H1 (cell line): Measurements from ENCODE around the gene PRR3. TPM values are rescaled to one million over a fixed set of nuclear protein-coding genes. Genes with fewer than 3 reads are reported as not detected.

Experiments
- CHD7 ChIP-seq: fragments of 300-600 bp; sonication (generic); IDR thresholded peaks from 2 replicates; pipeline ENCODE4 v1.7.1; 2012; ENCODE audit warnings: low read length, moderate library complexity, mild to moderate bottlenecking, inconsistent platforms; ENCODE audit not compliant: insufficient replicate concordance
- CTCF ChIP-seq, 3 experiments: IDR thresholded peaks; 1 replicate in 2 of 3; 2 replicates in 1 of 3; pipeline versions ENCODE4 v1.5.1 to v1.6.1; 2011; ENCODE audit warnings: low read length in 3 of 3, mild to moderate bottlenecking in 3 of 3, inconsistent platforms in 2 of 3, low read depth in 1 of 3, moderate library complexity in 1 of 3; ENCODE audit not compliant: insufficient read depth in 1 of 3; ENCODE audit errors: control extremely low read depth in 1 of 3
- E2F6 ChIP-seq: IDR thresholded peaks from 2 replicates; pipeline ENCODE4 v1.6.1; 2012; ENCODE audit warnings: inconsistent platforms
- POLR2AphosphoS5 ChIP-seq: IDR thresholded peaks from 2 replicates; pipeline ENCODE4 v1.6.1; 2011; ENCODE audit warnings: low read depth, low read length
- SAP30 ChIP-seq: fragments of 300-600 bp; sonication (generic); IDR thresholded peaks from 2 replicates; pipeline ENCODE4 v1.7.1; 2012; ENCODE audit warnings: low read length, moderate library complexity, mild to moderate bottlenecking, inconsistent platforms; ENCODE audit not compliant: insufficient read depth, insufficient replicate concordance
- TEAD4 ChIP-seq: IDR thresholded peaks from 2 replicates; pipeline ENCODE4 v1.6.1; 2012; ENCODE audit warnings: low read depth, low read length, inconsistent platforms, mixed read lengths
- polyA plus RNA-seq, 7 experiments: library from polyadenylated mRNA; depleted of rRNA in 3 of 7; stranded (reverse) in 5 of 7; unstranded in 2 of 7; fragments of >200 nt in 5 of 7; fragments of 200-250 nt in 2 of 7; gene quantifications; 1 replicate in 5 of 7; 2 replicates in 1 of 7; 4 replicates in 1 of 7; pipeline versions ENCODE4 v1.2.1 to v1.2.3, GENCODE V29; 2011 to 2013; ENCODE audit warnings: missing spikeins in 2 of 7, mixed read lengths in 2 of 7
- total RNA-seq: library from RNA; stranded (reverse); fragmentation: NEBNext Ultra II Directional; extraction: Animal tissue kit (Norgen Biotek cat#: 25700); gene quantifications from 2 replicates; pipeline ENCODE4 v1.2.1, GENCODE V29; 2021

PRR3 gene
- total and polyA plus RNA-seq, 2 of the 8 experiments (the other 6 are each of a cell fraction or from before 2014, with no cell fraction given): 10.5 to 24.2 TPM

- TF ChIP-seq SAP30 (no peak), CTCF (IDR thresholded peaks at IDR 0.05; ENCODE audit: control extremely low read depth in 1 of 3, insufficient read depth in 1 of 3, low read depth in 1 of 3, low read length in 3 of 3) (no peak), CHD7 (no peak), TEAD4 (no peak), E2F6 (no peak), POLR2AphosphoS5 (no peak)
- TF ChIP-seq, all 59 proteins: peak for 0
Measured at GRCh38 chr6:30542404-30542725, 14.7 kb upstream of the PRR3 start (continued).
